Cardiac muscle cell (in vitro differentiated cells and primary cell): ENCODE measurements around the gene DLG2. TPM values are rescaled to one million over a fixed set of nuclear protein-coding genes. Genes with fewer than 3 reads are reported as not detected.
A peak's percentile ranks its signal among the peaks of the same experiment; 100 is the strongest.

ENCODE experiments used
- DNase-seq, 2 donors: peaks; one replicate each; pipeline versions ENCODE4 v3.0.0 to v3.0.0-alpha.2; 2010 to 2017; ENCODE audit warnings: low read depth in 1 of 2, low spot score in 1 of 2
- H3K27ac ChIP-seq: fragments of 200-600 bp; sonication (generic); 2 replicates; pipeline ENCODE4 v1.5.1; 2016
- H3K27me3 ChIP-seq: fragments of 200-600 bp; sonication (generic); 2 replicates; pipeline ENCODE4 v1.6.0; 2016; ENCODE audit warnings: control low read depth
- H3K36me3 ChIP-seq: fragments of 200-600 bp; sonication (generic); 2 replicates; pipeline ENCODE4 v1.5.1; 2016; ENCODE audit warnings: control low read depth
- H3K4me1 ChIP-seq: fragments of 200-600 bp; sonication (generic); 2 replicates; pipeline ENCODE4 v1.8.1; 2017; ENCODE audit warnings: low read depth, mild to moderate bottlenecking, mixed run types
- H3K4me3 ChIP-seq: fragments of 200-600 bp; sonication (generic); 2 replicates; pipeline ENCODE4 v1.5.1; 2016; ENCODE audit warnings: mild to moderate bottlenecking
- H3K9me3 ChIP-seq: fragments of 200-600 bp; sonication (generic); 2 replicates; pipeline ENCODE4 v1.5.1; 2017; ENCODE audit warnings: low read depth, mild to moderate bottlenecking, control low read depth
- CTCF ChIP-seq: IDR thresholded peaks from 2 replicates; pipeline ENCODE4 v1.5.1; 2012; ENCODE audit warnings: low read depth, mild to moderate bottlenecking, low read length
- polyA plus RNA-seq: library from polyadenylated mRNA; unstranded; fragments of >200 nt; fragmentation: Nextera tagmentation; extraction: Ambion mirVana; gene quantifications from 2 replicates; pipeline ENCODE4 v1.2.1, GENCODE V29; 2016
- total RNA-seq: library from RNA; depleted of rRNA; stranded (reverse); fragments of >200 nt; gene quantifications from 2 replicates; pipeline ENCODE4 v1.2.3, GENCODE V29; 2016

Gene DLG2
- total and polyA plus RNA-seq, 2 experiments from 2014 or later: 3.5 to 15.9 TPM

GRCh38 chr11:84865791-84866535, 761.2 kb downstream of the DLG2 start:
- Histone ChIP-seq H3K36me3 (no peaks in the 10 kb centered on the region), H3K27ac (no peak overlapping the region), H3K9me3 (no peaks in the 10 kb centered on the region), H3K4me3 (no peak overlapping the region), H3K4me1 (no peaks in the 10 kb centered on the region), H3K27me3 (no peaks in the 10 kb centered on the region)
- no peak for DNase-seq
- TF ChIP-seq CTCF: no peak

GRCh38 chr11:84865257-84865656, 761.9 kb downstream of the DLG2 start:
- Histone ChIP-seq H3K27ac (no peak overlapping the region), H3K36me3 (no peaks in the 10 kb centered on the region), H3K4me1 (peaks cover 2% of the 10 kb centered on the region), H3K9me3 (no peaks in the 10 kb centered on the region), H3K4me3 (no peak overlapping the region), H3K27me3 (no peaks in the 10 kb centered on the region)
- DNase-seq: no peak
- no peak for TF ChIP-seq CTCF

GRCh38 chr11:84857746-84858145, 769.4 kb downstream of the DLG2 start:
- H3K36me3 ChIP-seq: no peaks in the 10 kb centered on the region
- no peaks in the 10 kb centered on the region for H3K27me3 ChIP-seq
- DNase-seq: no peak
- TF ChIP-seq CTCF: no peak
- H3K27ac ChIP-seq: no peak overlapping the region
- H3K4me3 ChIP-seq: no peak overlapping the region
- no peaks in the 10 kb centered on the region for H3K9me3 ChIP-seq
- H3K4me1 ChIP-seq: peaks cover 6% of the 10 kb centered on the region

GRCh38 chr11:84855508-84856245, 771.5 kb downstream of the DLG2 start:
- H3K4me1 ChIP-seq: peaks cover 6% of the 10 kb centered on the region
- no peak overlapping the region for H3K27ac ChIP-seq

GRCh38 chr11:84854498-84854880, 772.7 kb downstream of the DLG2 start:
- no peak overlapping the region for H3K4me3 ChIP-seq
- TF ChIP-seq CTCF: no peak
- no peaks in the 10 kb centered on the region for H3K9me3 ChIP-seq
- no peak for DNase-seq
- H3K27me3 ChIP-seq: no peaks in the 10 kb centered on the region
- H3K36me3 ChIP-seq: no peaks in the 10 kb centered on the region
- H3K27ac ChIP-seq: no peak overlapping the region
- no peaks in the 10 kb centered on the region for H3K4me1 ChIP-seq

More at GRCh38 chr11:84855508-84856245, 771.5 kb downstream of the DLG2 start:
- no peaks in the 10 kb centered on the region for H3K9me3 ChIP-seq
- TF ChIP-seq CTCF: no peak
- no peak overlapping the region for H3K4me3 ChIP-seq
- H3K27me3 ChIP-seq: no peaks in the 10 kb centered on the region
- no peaks in the 10 kb centered on the region for H3K36me3 ChIP-seq
- peak in 1 of 2 donors; percentile 6 for DNase-seq
